Measurements from ENCODE around the gene HK1. TPM values are rescaled to one million over a fixed set of nuclear protein-coding genes. Genes with fewer than 3 reads are reported as not detected.
A peak's percentile ranks its signal among the peaks of the same experiment; 100 is the strongest.

Gene HK1
- total and polyA plus RNA-seq, 2 of the 13 experiments (the other 11 are each of a cell fraction or from before 2014, with no cell fraction given), result 0.29 to 1.5 TPM

GRCh38 chr10:69425511-69426298 is 147.4 kb downstream of the HK1 start (continued):
- no peak for TF ChIP-seq ZNF362 (CRISPR knock-in tag; IDR thresholded peaks at IDR 0.05; ENCODE audit: borderline replicate concordance)
- TF ChIP-seq ZNF224 (CRISPR knock-in tag; IDR thresholded peaks at IDR 0.05), result no peak
- 0 out of 2 replicates have a peak, but pooled peaks have one; percentile 46 for TF ChIP-seq ZNF580 (CRISPR knock-in tag; IDR thresholded peaks at IDR 0.05; ENCODE audit: borderline replicate concordance, low read depth)
- no peak for TF ChIP-seq TEAD2 (CRISPR knock-in tag; IDR thresholded peaks at IDR 0.05)
- TF ChIP-seq ZUFSP (CRISPR knock-in tag; IDR thresholded peaks at IDR 0.05; ENCODE audit: borderline replicate concordance), result no peak
- TF ChIP-seq TFE3 (CRISPR knock-in tag; IDR thresholded peaks at IDR 0.05), result peak; percentile 97
- TF ChIP-seq ZNF430 (CRISPR knock-in tag; IDR thresholded peaks at IDR 0.05), result no peak
- TF ChIP-seq ZNF260 (CRISPR knock-in tag; IDR thresholded peaks at IDR 0.05; ENCODE audit: borderline replicate concordance, low read depth), result no peak
- TF ChIP-seq FOXK2 (IDR thresholded peaks at IDR 0.05), result no peak
- TF ChIP-seq ZNF10 (CRISPR knock-in tag; IDR thresholded peaks at IDR 0.05; ENCODE audit: borderline replicate concordance, low read depth), result no peak
- TF ChIP-seq ZNF468 (CRISPR knock-in tag; IDR thresholded peaks at IDR 0.05), result no peak
- TF ChIP-seq ARNT (IDR thresholded peaks at IDR 0.05), result no peak
- TF ChIP-seq ZSCAN29 (CRISPR knock-in tag; conservative IDR thresholded peaks at IDR 0.05), result no peak
- no peak for TF ChIP-seq ZFP62 (CRISPR knock-in tag; IDR thresholded peaks at IDR 0.05)
- no peak for TF ChIP-seq ZNF660 (CRISPR knock-in tag; IDR thresholded peaks at IDR 0.05; ENCODE audit: borderline replicate concordance, low read depth)
- peak; percentile 48; the same call in 1 of the 2 replicates for TF ChIP-seq RXRA (CRISPR knock-in tag; IDR thresholded peaks at IDR 0.05)
- no peak for TF ChIP-seq ZNF160 (CRISPR knock-in tag; IDR thresholded peaks at IDR 0.05)
- TF ChIP-seq SKI (IDR thresholded peaks at IDR 0.05; ENCODE audit: partially characterized antibody), result no peak
- peak in 1 of 2 experiments; percentile 89; a peak in 2 of 4 replicates for TF ChIP-seq ATF4 (CRISPR knock-in tag; IDR thresholded peaks at IDR 0.05)
- TF ChIP-seq MXD3 (CRISPR knock-in tag; IDR thresholded peaks at IDR 0.05), result 0 out of 2 replicates have a peak, but pooled peaks have one; percentile 20

Measured in HepG2 (cell line).